ENCODE measurements around the gene DHRS3.
A peak's percentile ranks its signal among the peaks of the same experiment; 100 is the strongest.

DHRS3 gene

DNA sequence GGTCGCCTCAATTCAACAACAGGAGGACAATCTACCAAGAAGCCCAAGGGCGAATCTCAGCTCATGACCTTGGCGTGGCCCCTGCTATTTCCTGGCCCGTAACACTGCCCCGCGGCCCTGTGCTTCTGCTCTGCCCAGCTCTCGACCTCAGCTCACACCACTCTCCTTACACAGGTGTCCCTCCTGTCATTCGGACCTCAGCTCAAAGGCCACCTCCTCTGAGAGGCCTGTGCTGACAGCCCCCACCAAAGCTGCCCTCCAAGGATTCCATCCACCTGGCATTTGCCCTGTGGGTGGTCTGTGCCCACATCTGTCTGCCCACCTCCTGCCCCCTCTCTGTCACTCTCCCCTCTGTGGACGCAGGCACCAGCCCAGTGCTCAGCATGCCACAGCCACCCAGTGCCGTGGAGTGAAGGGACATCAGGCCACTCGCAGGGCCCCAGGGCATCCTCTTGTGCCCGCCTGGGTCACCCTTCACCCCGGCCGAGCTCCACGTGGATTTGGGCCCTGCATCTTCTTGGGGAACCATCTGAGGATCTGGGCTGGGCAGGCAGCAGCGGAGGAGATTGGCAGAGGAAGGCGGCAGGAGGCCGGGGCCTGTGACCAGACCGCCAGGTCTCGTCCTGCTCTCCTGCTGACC is 70.3 kb downstream of the DHRS3 start:
- WGBS, 2 experiments = 90 to 92% methylated on average over 20 of the region's 20 CpGs
- H3K9me3 ChIP-seq (ENCODE audit: control insufficient read depth, low read length) = no peaks in the 10 kb centered on the region

DNA sequence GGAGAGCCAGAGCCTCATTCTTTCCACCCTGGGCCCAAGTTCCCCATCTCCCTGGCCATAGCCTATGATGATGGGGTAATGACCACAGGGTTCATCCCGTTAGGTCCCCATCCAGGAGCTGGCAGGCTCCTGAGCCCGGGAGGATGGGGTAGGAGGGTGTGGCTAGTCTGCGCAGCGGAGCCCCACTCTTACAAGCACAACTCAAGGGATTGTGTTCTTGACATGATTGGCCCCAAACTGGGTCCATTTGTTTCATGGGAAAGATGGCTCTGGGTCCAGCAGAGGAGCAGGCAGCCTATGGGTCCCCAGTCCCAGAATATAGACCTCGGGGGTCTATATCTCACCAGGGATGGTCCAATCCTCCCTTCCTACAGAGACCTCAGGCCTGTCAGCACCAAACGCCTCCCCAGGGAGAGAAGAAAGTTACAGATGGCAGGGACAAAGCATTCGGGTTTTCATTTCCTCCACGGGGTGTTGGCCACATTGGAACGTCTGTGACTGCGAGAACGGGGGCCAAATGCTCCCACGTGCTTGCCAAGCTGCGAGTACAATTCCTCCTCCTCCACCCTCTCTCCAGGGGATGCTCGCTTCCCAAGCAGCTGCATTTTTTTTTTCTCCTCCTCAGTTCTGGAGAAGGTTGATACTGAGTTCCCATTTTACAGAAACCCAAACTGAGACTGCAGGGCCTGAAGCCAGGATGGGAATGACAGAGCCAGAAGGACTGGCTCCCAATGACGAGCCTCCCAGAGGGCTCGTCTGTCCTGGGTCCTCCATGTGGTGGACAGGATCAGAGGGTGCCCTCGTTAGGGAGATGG is 71.0 kb downstream of the DHRS3 start:
- Histone ChIP-seq H3K9me3 (ENCODE audit: control insufficient read depth, low read length) (no peaks in the 10 kb centered on the region), H3K27ac (ENCODE audit: insufficient read depth, low read depth, low read length, poor library complexity, severe bottlenecking) (no peak overlapping the region), H3K36me3 (ENCODE audit: control insufficient read depth, insufficient read depth, low read length) (no peaks in the 10 kb centered on the region), H3K27me3 (ENCODE audit: control insufficient read depth, insufficient read depth, low read length, poor library complexity, severe bottlenecking) (no peaks in the 10 kb centered on the region), H3K4me1 (ENCODE audit: control insufficient read depth, insufficient read depth, low read length) (peaks cover 20% of the 10 kb centered on the region), H3K4me3 (ENCODE audit: insufficient read depth, low read depth, low read length) (no peak overlapping the region)
- 89 to 91% methylated on average over 17 of the region's 17 CpGs for WGBS, 2 experiments

More for the DNA sequence above, 70.3 kb downstream of the DHRS3 start:
- Histone ChIP-seq H3K27ac (ENCODE audit: insufficient read depth, low read depth, low read length, poor library complexity, severe bottlenecking) (no peak overlapping the region), H3K4me3 (ENCODE audit: insufficient read depth, low read depth, low read length) (no peak overlapping the region), H3K4me1 (ENCODE audit: control insufficient read depth, insufficient read depth, low read length) (peaks cover 18% of the 10 kb centered on the region), H3K36me3 (ENCODE audit: control insufficient read depth, insufficient read depth, low read length) (no peaks in the 10 kb centered on the region), H3K27me3 (ENCODE audit: control insufficient read depth, insufficient read depth, low read length, poor library complexity, severe bottlenecking) (no peaks in the 10 kb centered on the region)

DNA sequence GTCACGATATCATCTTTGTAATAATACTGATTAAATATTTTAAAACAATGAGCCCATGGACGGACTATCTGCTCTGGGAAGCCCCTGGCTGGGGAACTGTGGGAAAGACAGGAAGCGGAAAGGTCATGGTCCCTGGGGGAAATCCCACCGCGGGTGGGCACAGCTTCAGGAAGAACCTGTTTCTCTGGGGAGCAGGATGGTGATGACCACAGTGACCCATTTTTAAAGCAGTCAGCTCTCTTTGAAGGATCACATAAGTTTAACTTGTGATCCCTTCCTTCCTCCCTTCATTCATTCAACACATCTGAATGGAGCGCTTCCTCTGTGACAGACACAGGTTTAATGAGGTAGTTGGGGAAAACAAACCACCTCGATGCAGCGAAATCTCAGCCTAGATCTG is 73.0 kb downstream of the DHRS3 start:
- H3K4me3 ChIP-seq (ENCODE audit: insufficient read depth, low read depth, low read length) = no peak overlapping the region
- H3K4me1 ChIP-seq (ENCODE audit: control insufficient read depth, insufficient read depth, low read length) = peaks cover 34% of the 10 kb centered on the region
- no peak overlapping the region for H3K27ac ChIP-seq (ENCODE audit: insufficient read depth, low read depth, low read length, poor library complexity, severe bottlenecking)
- WGBS, 2 experiments = 77 to 80% methylated on average over 7 of the region's 8 CpGs
- no peaks in the 10 kb centered on the region for H3K9me3 ChIP-seq (ENCODE audit: control insufficient read depth, low read length)
- H3K27me3 ChIP-seq (ENCODE audit: control insufficient read depth, insufficient read depth, low read length, poor library complexity, severe bottlenecking) = no peaks in the 10 kb centered on the region
- H3K36me3 ChIP-seq (ENCODE audit: control insufficient read depth, insufficient read depth, low read length) = no peaks in the 10 kb centered on the region

DNA sequence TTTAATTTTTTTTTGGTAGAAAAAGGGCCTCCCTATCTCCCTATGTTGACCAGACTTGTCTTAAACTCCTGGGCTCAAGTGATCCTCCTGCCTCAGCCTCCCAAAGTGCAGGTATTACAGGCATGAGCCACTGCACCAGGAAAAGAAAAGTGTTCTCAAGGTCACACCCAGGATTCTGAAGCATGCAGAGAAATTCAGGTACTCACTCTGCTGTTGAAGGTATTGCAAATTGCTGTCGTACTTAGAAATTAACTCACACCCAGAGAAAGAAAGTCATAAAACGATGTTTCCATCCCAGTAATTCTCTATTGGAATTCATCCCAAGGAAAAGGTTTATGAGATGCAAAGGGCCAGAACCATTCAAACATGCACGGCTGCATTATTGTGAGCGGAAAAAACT is 73.7 kb downstream of the DHRS3 start:
- Histone ChIP-seq H3K9me3 (ENCODE audit: control insufficient read depth, low read length) (no peaks in the 10 kb centered on the region), H3K27me3 (ENCODE audit: control insufficient read depth, insufficient read depth, low read length, poor library complexity, severe bottlenecking) (no peaks in the 10 kb centered on the region), H3K4me1 (ENCODE audit: control insufficient read depth, insufficient read depth, low read length) (peaks cover 31% of the 10 kb centered on the region), H3K36me3 (ENCODE audit: control insufficient read depth, insufficient read depth, low read length) (no peaks in the 10 kb centered on the region), H3K4me3 (ENCODE audit: insufficient read depth, low read depth, low read length) (no peak overlapping the region), H3K27ac (ENCODE audit: insufficient read depth, low read depth, low read length, poor library complexity, severe bottlenecking) (no peak overlapping the region)
- 90% methylated on average over 4 of the region's 4 CpGs for WGBS, 2 experiments

DNA sequence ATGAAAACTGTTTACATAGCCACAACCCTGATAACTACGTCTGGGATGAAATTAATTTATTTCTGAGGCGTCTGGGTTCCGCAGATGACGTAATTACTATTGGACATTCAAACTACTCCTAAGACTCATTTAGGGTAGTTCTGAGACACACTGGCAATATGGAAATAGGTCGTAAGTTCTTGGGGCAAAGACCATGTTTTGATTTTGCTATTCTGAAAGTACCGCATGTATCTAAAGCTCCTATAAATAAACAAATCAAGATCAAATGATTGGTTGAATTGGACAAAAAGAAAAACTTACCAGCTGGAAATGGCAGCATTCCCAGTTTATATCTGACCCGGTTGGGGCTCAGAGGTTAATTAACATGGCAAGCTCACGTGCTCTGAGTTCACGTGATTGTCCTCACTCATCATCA is 74.3 kb downstream of the DHRS3 start:
- Histone ChIP-seq H3K4me1 (ENCODE audit: control insufficient read depth, insufficient read depth, low read length) (peaks cover 26% of the 10 kb centered on the region), H3K27ac (ENCODE audit: insufficient read depth, low read depth, low read length, poor library complexity, severe bottlenecking) (no peak overlapping the region), H3K4me3 (ENCODE audit: insufficient read depth, low read depth, low read length) (no peak overlapping the region), H3K27me3 (ENCODE audit: control insufficient read depth, insufficient read depth, low read length, poor library complexity, severe bottlenecking) (no peaks in the 10 kb centered on the region), H3K9me3 (ENCODE audit: control insufficient read depth, low read length) (no peaks in the 10 kb centered on the region), H3K36me3 (ENCODE audit: control insufficient read depth, insufficient read depth, low read length) (no peaks in the 10 kb centered on the region)
- WGBS, 2 experiments = 93 to 98% methylated on average over 9 of the region's 9 CpGs

DNA sequence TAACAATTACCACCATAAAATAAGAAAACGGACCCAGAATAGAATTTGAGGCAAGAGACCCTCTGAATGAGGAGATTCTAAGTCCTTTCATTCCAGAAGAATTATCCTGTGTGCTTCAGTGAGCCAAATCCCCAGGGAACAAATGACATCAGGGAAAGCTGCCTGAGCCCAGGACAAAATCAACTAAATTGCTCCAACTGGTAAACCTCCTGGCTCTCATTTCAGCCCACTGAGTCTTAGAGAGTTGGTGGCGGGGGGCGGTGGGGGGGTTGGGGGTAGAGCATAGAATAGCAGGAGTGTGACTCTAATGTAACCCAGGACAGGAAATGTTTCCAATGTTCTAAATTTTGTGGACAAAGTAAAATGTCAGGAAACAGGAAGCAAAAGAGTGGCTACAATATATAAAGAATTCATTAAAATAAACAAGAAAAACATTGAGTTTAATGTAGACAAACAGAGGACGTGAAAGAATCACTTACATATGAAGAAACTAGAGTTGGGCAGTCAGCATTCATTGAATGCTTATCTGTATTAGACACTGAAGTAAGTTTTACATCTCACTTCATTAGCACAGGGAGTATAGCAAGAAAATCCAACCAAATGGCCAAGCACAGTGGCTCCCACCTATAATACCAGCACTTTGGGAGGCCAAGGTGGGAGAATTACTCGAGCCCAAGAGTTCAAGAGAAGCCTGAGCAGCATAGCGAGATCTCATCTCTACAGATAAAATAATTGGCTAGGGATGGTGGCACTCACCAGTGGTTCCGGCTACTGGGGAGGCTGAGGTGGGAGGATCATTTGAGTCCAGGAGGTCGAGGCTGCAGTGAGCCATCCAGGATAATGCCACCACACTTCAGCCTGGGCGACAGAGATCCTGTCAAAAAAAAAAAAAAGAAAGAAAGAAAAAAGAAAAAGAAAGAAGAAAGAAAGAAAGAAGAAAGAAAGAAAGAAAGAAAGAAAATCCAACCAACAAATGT is 75.1 kb downstream of the DHRS3 start:
- peak overlapping the region; percentile 22 for H3K27ac ChIP-seq (ENCODE audit: insufficient read depth, low read depth, low read length, poor library complexity, severe bottlenecking)
- H3K27me3 ChIP-seq (ENCODE audit: control insufficient read depth, insufficient read depth, low read length, poor library complexity, severe bottlenecking) = no peaks in the 10 kb centered on the region
- no peak overlapping the region for H3K4me3 ChIP-seq (ENCODE audit: insufficient read depth, low read depth, low read length)
- no peaks in the 10 kb centered on the region for H3K9me3 ChIP-seq (ENCODE audit: control insufficient read depth, low read length)
- peaks cover 29% of the 10 kb centered on the region for H3K4me1 ChIP-seq (ENCODE audit: control insufficient read depth, insufficient read depth, low read length)
- 85 to 96% methylated on average over 9 of the region's 9 CpGs for WGBS, 2 experiments
- no peaks in the 10 kb centered on the region for H3K36me3 ChIP-seq (ENCODE audit: control insufficient read depth, insufficient read depth, low read length)

DNA sequence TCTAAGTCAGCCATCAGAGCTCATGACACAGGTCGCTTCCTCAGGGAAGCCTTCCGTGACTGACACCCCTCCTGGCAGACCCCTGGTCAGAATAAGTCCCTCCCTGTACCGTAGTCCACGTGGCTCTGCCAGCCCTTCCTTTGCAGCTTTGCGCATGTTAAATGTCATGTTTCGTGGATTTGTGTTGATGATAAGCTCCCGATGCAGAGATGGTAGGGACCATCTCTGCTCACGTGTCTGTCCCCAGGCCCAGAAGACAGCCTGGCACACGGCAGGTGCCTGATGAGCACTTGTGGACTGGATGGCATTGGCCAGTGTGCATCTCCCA is 75.9 kb downstream of the DHRS3 start:
- WGBS, 2 experiments = 91% methylated on average over 9 of the region's 9 CpGs
- no peaks in the 10 kb centered on the region for H3K9me3 ChIP-seq (ENCODE audit: control insufficient read depth, low read length)
- no peak overlapping the region for H3K4me3 ChIP-seq (ENCODE audit: insufficient read depth, low read depth, low read length)
- no peaks in the 10 kb centered on the region for H3K27me3 ChIP-seq (ENCODE audit: control insufficient read depth, insufficient read depth, low read length, poor library complexity, severe bottlenecking)
- H3K4me1 ChIP-seq (ENCODE audit: control insufficient read depth, insufficient read depth, low read length) = peaks cover 32% of the 10 kb centered on the region
- H3K36me3 ChIP-seq (ENCODE audit: control insufficient read depth, insufficient read depth, low read length) = no peaks in the 10 kb centered on the region
- H3K27ac ChIP-seq (ENCODE audit: insufficient read depth, low read depth, low read length, poor library complexity, severe bottlenecking) = peak overlapping the region; percentile 22

DNA sequence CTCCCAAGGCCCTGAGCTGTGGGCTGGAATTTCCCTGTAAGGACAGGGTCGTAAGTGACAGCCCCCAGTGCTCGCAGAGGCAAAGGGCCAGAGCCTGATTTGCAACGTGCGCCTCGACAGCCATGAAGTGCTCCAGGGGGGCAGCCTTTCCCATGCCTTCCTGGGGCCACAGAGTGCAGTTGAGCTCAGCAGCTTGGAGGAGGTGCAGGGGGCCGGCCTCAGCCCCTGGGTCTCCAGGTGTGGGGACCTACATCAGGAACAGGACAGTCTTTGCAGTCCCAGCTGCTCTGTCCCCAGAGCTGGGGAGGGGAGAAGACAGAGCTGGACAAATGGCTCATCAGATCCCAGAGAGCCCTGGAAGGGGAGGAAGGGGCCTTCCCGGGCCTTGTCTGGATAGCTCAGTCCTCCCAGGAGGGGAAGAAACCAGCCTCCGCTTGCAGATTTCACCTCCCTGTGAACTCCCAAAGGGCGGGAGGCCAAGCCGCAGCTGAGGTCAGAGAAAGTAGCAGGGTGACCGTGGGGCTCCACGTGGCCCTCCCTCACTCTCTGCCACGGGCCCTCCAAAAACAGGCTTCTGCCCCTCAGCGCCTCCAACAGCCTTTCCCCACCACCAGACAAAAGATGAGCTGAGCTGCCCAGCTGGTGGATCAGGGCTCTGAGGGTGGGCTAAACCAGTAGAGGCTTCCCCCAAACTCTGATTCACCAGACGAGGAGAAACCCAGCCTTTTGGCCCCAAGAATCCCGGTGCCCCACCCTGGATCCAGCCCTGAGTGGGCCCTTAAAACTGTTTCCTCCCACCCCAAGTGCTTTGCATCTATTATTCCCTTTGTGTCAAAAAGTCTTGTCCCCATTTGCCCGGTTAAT is 76.5 kb downstream of the DHRS3 start:
- H3K36me3 ChIP-seq (ENCODE audit: control insufficient read depth, insufficient read depth, low read length) = no peaks in the 10 kb centered on the region
- 54 to 57% methylated on average over 17 of the region's 17 CpGs for WGBS, 2 experiments
- H3K4me3 ChIP-seq (ENCODE audit: insufficient read depth, low read depth, low read length) = no peak overlapping the region
- no peaks in the 10 kb centered on the region for H3K27me3 ChIP-seq (ENCODE audit: control insufficient read depth, insufficient read depth, low read length, poor library complexity, severe bottlenecking)
- H3K9me3 ChIP-seq (ENCODE audit: control insufficient read depth, low read length) = no peaks in the 10 kb centered on the region
- peaks cover 32% of the 10 kb centered on the region for H3K4me1 ChIP-seq (ENCODE audit: control insufficient read depth, insufficient read depth, low read length)
- peak overlapping the region; percentile 32 for H3K27ac ChIP-seq (ENCODE audit: insufficient read depth, low read depth, low read length, poor library complexity, severe bottlenecking)

DNA sequence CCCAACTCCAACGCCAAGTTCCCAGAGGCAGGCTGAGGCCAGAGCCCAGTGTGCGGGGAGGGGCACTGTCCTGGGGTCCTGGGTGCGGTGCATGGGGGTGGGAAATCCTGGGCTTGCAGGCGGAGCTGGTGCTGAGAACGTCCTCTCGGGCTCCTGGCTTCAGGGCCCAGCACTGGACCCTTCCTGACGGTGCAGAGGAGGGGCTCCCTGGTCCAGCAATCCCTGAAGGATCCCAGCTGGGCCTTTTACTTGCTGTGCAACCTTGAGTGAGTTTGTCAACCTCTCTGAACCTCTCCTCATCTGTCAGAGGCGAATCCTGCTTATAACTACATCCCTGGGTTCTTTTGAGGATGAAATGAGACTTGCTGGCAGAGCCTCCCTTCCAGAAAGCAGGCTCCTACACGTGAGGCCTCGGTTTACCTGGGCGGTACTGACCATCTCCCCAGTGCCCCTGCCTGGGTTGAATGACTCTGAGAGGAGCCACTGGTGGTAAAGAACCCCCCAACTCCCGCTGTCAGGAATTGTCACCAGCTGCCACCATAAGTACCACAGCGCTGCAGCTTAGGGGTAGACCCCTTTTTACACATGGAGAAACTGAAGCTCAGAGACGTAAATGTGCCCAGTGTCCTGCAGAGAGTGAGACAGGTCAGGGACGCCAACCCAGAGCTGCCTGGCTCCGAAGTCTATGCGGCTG is 77.3 kb downstream of the DHRS3 start:
- no peaks in the 10 kb centered on the region for H3K27me3 ChIP-seq (ENCODE audit: control insufficient read depth, insufficient read depth, low read length, poor library complexity, severe bottlenecking)
- H3K4me3 ChIP-seq (ENCODE audit: insufficient read depth, low read depth, low read length) = no peak overlapping the region
- no peak overlapping the region for H3K27ac ChIP-seq (ENCODE audit: insufficient read depth, low read depth, low read length, poor library complexity, severe bottlenecking)
- H3K9me3 ChIP-seq (ENCODE audit: control insufficient read depth, low read length) = no peaks in the 10 kb centered on the region
- no peaks in the 10 kb centered on the region for H3K36me3 ChIP-seq (ENCODE audit: control insufficient read depth, insufficient read depth, low read length)
- WGBS, 2 experiments = 62 to 64% methylated on average over 17 of the region's 17 CpGs
- peaks cover 32% of the 10 kb centered on the region for H3K4me1 ChIP-seq (ENCODE audit: control insufficient read depth, insufficient read depth, low read length)
